Fibroblast of the conjunctiva (primary cell): ENCODE results near the gene NOP56.

Experiments used
- DNase-seq: peaks from one replicate; pipeline ENCODE4 v3.0.0-alpha.2; 2010; ENCODE audit warnings: low read depth

NOP56 gene, protein sequence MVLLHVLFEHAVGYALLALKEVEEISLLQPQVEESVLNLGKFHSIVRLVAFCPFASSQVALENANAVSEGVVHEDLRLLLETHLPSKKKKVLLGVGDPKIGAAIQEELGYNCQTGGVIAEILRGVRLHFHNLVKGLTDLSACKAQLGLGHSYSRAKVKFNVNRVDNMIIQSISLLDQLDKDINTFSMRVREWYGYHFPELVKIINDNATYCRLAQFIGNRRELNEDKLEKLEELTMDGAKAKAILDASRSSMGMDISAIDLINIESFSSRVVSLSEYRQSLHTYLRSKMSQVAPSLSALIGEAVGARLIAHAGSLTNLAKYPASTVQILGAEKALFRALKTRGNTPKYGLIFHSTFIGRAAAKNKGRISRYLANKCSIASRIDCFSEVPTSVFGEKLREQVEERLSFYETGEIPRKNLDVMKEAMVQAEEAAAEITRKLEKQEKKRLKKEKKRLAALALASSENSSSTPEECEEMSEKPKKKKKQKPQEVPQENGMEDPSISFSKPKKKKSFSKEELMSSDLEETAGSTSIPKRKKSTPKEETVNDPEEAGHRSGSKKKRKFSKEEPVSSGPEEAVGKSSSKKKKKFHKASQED

DNA sequence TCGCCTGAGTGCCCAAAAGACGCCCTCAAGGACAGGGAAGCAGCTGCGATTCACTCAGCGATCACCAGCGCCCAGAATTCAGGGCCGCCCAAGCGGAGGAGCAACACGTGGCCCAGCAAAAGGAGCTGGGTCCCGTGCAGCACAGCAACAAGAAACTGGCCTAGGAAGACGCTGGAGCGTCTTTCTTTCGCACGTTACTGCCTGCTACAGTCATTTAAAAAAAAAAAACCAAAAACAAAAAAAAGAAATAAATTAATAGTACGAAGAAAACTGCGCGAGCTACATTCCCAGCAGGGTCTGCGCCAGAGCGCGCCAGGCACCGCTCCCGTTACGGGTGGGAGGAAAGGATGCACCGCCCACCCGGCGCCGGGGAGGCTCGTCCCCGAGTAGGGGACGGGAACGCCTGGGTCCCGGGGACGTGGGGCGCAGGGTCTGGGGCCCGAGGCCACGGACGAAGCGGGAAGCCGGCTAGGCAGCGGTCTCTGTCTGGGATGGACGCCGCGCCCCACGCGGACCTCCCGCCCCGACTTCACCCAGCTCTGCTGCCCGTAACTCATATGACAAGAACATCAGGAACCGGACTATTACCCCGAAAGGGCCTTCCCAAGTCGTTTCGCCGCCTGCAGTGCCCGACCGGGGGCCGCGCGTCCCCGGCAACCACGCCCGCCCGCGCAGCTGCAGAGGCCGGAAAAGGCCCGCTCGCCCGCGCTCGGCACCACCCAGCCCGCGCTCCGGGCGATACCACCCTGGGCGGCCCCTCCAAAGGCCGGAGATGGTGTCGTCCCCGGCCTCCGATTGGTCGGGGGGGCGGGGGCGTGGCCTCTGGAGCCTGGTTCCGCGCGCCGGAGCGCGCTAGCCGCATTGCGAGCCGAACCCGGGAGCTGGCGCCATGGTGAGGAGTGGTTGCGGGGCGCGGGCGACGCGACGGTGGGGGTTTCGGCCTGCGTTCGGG, at the start of gene NOP56:
TSS of gene NOP56 (plus strand) at position 861 of the 952 bp plus-strand sequence. CDS start at position 890, 29 bp downstream.
- DNase-seq: peak; percentile 76

DNA sequence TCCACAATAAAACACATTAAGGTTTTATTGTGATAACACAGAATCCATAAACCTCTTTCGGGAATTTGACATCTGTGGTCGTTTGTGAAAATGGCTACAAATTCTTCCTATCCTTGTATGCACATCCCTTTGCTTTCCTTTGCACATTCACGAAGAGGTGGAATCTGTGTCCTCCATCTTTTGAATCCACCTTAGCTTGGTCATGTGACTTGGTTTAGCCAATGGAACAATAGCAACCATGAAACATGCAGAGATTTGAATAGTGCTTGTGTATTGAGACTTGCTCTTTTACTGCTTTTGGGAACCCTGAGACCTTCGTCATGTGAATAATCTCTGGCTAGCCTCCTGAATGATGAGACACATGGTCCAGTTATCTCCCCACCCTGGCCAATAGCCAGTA, 49.7 kb upstream of the NOP56 start:
- DNase-seq: no peak

DNA sequence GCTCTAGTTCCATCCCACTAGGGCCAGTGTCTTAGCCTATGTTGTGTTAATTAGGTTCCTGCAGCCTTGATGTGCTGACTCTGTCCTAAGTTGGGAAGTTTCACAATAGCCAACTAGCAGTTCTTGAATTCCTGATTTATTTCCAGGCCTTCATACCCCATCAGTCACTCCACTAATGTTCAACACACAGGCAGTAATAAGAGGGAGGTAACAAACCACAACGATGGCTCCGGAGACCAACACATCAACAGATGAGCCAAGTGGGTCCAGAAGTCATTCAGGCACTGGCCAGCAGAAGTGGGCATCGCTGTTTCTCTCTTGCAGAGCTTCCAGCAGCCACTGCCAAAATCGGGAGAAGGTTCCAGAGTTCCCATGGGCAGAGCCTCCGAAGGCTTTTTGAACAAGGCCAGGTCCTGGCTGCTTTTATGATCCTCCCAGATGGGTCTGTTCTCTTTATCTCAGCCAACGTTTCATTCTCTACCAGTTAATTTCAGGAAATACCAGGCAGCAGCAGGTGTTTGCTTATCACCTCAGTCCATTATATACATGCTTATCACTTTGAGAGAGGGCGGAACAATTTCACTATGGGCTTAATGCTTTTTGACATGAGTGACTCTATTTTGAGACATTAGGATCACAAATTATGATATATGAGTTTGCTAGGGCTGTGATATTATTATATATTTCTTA, 48.5 kb upstream of the NOP56 start:
- DNase-seq: no peak

DNA sequence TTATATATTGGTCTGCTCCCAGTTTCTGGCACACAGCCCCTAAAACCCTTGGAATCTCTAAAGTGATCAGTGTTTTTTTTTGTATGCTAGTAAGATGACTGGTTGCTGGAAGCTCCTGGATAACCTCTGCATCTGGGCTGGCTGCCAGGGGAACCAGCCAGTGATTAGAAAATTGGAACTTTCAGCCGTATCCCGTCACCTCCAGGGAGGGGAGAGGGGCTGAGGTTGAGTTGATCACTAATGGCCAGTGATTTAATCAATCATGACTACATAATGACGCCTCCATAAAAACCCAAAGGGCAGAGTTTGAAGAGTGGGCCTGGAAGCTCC, 48.0 kb upstream of the NOP56 start:
- no peak for DNase-seq

DNA sequence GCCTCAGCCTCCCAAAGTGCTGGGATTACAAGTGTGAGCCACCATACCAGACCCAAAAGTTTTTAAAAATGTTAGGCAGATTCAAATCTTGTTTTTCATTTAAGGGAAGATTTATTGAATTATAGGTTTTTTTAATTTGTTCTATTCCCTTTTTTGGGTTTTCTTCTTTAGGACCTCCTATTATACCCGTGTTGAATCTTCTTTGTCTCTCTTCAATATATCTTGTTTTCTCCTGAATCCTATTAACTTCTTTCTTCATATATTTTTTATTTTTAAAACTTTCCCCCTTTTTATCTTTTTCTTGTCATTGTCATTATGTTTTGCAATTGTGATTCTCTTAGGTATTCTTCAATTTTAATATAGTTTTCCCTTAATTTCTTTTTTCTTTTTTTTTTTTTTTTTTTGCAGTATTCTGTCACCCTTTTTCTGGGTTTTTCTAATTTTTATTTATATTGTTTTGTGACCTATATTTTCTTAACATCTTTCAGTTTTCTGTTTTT, 45.9 kb upstream of the NOP56 start:
- DNase-seq: no peak

DNA sequence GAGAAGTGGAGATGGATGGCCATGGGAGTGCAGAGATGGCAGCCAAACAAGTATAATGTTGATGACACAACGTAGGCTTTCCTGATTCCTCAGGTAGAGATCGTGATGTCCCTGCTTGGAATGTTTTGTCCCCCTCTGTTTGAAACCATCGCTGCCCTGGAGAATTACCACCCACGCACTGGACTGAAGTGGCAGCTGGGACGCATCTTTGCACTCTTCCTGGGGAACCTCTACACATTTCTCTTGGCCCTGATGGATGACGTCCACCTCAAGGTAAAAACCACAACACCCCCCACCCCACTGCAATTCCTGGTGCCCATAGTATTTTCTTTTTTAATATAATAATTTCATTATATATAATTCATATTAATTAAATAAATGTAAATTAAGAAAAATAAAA, 42.1 kb upstream of the NOP56 start:
- DNase-seq: no peak

DNA sequence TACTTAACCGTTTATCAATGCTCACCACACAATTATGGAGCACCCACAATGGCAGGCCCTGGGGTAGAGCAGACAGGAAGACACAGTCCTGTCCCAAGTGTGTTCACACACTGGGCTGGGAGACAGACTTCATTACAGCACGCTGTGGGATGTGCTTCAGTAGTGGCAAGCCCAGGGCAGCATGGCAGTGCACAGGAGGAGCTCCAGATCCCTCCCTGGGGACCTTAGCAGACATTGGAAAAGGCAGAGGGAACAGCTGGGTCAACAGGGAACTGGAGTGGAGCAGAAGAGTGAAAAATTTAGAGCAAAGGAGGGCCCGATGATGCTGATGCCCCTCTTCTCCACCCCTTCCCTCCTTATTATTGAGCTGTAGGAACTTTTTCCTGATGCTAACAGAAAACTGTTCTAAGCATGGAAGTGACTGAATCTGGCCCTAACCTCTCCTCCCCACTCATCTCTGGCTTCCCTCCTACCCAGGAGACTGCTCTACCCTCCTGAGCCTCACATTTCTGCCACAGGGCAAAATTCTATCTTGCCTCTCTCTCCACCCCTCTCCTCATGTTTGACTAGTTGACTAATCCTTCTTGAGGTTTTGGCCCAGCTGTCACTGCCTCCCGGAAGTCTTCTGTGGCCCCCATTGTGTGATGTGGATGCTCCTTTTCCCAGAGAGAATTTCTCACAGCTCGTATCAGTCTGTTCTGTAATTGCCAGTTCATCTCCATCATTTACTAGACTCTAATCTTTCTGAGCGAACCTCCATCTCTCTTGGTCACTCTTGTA, 41.3 kb upstream of the NOP56 start:
- no peak for DNase-seq

DNA sequence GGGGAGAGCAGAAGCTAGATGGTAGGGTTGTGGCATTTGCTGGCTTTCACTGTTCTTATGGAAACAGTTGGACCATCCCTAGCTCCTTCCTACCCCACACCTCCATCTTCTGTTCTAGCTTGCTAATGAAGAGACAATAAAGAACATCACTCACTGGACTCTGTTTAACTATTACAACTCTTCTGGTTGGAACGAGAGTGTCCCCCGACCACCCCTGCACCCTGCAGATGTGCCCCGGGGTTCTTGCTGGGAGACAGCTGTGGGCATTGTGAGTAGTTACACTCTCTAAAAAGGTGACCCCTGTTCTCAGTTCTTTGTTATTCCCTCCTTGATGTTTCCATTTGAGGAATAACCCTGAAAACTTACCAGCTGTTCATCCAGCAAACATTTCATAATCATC, 40.4 kb upstream of the NOP56 start:
- DNase-seq: no peak

DNA sequence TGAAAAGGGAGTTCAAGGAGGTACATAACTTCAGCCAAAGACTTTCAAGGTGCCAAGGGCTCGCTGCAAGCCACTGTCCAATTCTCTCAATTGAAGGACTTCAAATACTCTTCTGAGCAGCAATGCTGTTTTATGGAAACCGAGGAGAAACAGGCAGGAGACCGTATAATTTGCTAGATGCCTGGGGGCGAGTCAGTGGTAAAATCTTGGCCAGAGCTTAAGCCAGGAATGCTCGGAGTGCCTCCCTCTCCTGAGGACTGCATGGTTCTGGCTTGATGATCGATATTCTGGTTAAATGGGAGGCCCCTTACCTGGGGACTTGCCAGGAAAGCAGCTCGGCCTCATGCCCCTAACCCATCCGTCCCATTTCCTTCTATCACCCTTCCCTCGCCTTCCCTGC, 35.8 kb upstream of the NOP56 start:
- DNase-seq: no peak

DNA sequence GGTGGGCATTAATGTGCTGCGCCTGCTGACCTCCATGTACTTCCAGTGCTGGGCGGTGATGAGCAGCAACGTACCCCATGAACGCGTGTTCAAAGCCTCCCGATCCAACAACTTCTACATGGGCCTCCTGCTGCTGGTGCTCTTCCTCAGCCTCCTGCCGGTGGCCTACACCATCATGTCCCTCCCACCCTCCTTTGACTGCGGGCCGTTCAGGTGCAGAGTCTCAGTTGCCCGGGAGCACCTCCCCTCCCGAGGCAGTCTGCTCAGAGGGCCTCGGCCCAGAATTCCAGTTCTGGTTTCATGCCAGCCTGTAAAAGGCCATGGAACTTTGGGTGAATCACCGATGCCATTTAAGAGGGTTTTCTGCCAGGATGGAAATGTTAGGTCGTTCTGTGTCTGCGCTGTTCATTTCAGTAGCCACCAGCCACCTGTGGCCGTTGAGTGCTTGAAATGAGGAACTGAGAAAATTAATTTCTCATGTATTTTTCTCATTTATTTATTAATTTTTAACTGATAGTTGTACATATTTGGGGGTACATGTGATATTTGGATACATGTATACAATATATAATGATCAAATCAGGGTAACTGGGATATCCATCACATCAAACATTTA, 35.2 kb upstream of the NOP56 start:
- DNase-seq: no peak

DNA sequence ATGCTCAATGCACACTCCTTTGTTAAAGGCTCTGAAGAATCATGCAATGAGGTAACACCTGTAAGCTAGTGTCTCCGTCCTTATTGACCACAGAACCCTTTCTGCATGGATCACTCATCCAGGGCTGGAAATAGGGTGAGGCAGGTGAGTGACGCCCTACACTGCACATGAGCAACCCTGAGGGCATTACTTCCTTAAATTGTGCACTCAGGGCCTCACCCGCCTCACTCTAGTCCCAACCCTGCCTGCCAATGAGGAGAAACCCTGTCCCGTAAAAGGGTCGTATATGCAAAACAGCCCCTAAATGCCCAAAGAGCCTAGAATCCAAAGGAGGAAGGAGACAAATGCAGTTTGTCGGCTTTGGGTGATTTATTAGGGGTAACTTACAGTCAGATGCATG, 33.6 kb upstream of the NOP56 start:
- no peak for DNase-seq

DNA sequence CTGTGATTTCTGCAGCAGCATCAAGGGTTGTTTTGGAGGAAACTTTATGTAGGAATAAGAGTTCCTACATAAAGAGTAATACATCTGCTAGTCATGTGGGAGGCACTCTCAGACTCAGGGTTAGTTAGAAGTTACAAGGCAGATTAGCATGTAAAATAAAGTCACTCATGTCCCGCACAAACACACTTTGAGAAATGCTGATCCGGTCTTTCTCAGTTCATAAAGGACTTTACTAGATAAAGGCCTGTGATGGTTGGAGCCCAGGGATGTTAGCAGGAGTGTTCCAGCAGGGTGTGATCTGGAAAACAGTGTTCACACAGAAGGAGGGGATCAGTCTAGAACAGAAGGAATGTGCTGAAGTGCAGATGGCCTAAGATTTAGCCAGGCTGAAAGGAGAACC, 33.1 kb upstream of the NOP56 start:
- no peak for DNase-seq

DNA sequence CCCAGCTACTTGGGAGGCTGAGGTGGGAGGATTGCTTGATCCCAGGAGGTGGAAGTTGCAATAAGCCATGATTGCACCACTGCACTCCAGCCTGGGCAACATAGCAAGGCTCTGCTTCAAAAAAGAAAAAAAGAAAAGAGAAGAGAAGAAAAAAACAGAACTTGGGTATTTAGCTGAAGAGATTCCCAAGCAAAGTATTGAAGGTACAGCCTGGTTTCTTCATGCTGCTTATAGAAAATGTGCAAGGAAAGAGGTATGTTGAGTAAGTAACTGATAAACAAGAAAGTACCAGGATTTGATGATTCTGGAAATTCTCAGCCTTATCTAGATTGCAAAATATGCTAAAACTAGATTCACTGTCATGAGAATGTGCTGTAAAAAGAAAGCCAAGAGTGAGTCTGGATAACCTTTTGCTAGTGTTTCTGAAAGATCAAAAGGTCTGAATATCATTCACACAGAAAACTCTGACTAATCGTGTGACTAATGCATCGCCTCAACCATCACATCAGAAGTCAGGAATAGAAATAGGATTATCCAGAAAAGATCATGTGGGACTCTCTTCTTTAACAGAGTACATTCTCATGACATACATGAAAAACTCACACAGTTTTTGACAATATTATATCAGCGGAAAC, 32.4 kb upstream of the NOP56 start:
- no peak for DNase-seq

DNA sequence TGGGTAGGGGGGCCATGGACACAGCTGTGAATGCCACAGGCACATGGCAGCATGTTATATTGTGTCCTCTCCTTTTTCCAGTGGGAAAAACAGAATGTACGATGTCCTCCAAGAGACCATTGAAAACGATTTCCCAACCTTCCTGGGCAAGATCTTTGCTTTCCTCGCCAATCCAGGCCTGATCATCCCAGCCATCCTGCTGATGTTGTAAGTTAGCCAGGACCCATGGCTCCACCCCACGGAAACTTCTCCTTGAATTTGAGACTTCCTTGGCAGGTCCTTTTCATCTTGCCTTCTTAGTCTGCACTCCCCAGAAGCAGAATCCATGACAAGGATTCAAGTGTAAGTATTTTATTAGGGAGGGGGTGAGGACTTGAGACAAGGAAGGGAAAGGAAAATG, 28.2 kb upstream of the NOP56 start:
- no peak for DNase-seq

DNA sequence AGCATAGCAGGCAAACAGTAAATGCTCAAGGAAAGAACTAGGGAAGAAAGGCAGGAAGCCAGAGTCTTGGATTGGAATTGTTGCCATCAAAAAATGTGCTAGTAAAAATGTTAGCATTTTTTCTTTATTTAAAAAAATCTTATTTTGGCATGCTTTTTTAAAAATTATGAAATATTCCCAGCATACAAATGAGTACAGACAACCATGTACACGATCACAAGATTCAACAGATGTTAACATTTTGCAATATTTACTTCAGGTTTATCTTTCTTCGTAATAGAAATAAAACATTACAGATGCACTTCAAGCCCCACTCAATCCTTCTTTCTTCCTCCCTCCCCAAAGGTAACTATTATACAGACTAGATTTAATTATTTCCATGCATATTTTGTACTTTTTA, 27.4 kb upstream of the NOP56 start:
- no peak for DNase-seq

DNA sequence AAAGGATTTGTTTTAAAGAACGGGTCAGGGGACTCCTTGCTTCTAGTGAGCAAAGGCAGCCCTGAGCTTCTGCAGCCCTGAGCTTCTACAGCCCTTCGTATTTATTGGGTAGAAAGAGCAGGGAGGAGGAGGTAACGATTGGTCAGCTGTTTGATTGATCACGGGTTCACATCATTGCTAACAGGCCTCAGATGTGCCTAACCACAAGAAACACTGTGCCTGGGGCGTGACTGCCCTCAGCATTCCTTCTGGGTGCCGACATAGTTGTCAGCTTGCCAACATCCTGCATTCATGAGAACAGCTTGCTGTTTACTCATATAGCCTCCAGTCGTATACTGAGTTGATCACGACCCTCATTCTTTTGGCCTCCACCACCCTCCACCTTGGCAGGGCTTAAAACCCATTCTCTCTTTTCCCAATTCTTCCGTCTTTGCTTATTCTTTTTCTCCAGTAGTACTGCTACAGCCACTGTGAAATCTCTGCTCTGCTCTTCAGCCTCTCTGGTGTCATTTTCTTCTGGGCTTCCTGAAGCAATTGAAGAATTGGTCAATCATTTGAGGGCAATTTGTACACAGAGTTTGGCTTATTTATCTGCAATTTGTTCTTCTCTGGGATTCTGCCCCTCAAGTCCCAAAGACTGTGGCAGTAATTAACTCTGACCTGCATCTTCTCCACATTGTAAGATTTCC, 25.4 kb upstream of the NOP56 start:
- DNase-seq: peak; percentile 23

DNA sequence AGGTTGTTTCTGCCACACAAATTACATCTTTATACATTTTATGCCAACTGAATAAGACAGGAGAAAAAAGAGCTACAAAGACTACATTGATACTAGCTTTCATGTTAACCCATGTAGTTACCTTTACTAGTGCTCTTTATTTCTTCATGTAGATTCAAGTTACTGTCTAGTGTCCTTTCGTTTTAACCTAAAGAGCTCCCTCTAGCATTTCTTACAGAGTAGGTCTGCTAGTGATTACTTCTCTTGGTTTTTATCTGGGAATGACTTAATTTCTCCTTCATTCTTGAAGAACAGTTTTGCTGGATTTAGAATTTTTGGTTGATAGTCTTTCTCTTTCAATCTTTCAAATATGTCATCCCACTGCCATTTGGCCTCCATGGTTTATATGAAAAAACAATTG, 21.2 kb upstream of the NOP56 start:
- DNase-seq: no peak

DNA sequence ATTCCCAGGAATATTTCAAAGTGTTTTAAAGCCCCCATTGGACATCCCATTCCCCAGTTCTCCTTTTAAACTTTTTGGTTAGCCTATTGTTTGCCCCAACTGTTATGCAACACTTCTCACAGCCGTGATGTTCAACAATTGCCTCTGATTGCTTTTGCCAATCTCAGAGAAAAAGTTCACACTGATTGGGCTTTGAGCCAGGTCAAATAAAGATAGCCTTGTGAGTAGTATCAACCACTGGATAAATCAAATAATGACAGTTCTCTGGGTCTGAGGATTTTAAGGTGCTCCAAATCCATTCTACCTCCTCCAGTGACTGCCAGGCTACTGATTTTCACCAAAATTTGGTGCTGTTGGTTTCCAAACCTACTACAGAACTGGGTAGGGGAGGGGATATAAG, 19.1 kb upstream of the NOP56 start:
- no peak for DNase-seq

DNA sequence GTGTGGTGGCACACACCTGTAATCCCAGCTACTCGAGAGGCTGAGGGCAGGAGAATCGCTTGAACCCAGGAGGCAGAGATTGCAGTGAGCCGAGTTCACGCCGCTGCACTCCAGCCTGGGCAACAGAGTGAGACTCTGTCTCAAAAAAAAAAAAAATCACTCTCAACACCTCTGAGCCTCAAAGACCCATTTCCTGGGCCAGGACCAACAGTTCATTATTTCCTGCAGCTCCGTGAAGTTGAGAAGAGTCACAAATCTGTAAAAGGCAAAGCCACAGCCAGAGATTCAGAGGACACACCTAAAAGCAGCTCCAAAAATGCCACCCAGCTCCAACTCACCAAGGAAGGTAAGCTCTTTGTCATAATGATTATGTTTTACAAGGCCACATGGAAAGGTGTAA, 15.2 kb upstream of the NOP56 start:
- DNase-seq: no peak

DNA sequence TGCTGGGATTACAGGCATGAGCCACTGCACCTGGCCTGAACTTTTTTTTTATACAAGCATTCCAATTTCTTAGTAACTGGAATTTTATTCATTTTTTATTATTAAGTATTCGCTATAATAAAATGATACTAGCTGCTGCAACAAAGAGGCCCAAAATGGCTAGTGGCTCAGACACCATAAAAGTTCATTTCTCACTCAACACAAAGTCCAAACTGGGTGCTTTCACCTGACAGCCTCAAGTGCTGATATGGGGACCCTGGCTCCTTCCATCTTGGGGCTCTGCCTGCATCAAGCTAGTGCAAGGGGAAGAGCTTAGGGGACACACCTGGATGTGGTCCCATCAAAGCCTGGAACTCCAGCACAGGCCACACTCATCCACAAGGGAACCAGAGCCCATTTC, 12.2 kb upstream of the NOP56 start:
- no peak for DNase-seq
